ENCODE measurements around the gene EIF4G2.
A peak's percentile ranks its signal among the peaks of the same experiment; 100 is the strongest.

The EIF4G2 gene

DNA sequence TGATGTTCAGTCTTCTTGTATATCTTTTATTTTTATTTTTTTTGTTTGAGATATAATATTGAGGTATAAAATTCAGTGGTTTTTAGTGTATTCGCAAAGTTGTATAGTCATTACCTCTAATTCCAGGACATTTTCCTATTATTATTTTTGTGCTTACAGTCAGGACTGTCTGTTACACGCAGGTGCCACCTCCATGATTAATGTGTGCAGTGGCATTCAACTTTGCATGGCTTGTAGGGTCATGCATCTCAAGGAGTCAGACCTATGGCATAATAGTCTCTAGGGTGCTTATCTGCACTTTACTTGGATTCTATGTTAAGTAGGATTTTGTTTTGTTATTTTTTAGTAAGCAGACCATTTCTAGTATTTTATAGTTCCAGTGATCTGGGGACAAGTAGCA is 56.7 kb downstream of the EIF4G2 start:
- no peaks in the 10 kb centered on the region for H3K9me2 ChIP-seq (ENCODE audit: low read depth, low read length)
- H3K36me3 ChIP-seq (ENCODE audit: insufficient read depth, low read length): peaks cover 36% of the 10 kb centered on the region
- no peaks in the 10 kb centered on the region for H3K9me3 ChIP-seq (ENCODE audit: low read length)
- peak overlapping the region; percentile 89 for H3K4me3 ChIP-seq (ENCODE audit: low read depth, low read length, poor library complexity, severe bottlenecking)
- H2AFZ ChIP-seq (ENCODE audit: low read length): no peak overlapping the region
- H3K27me3 ChIP-seq (ENCODE audit: insufficient read depth, low read length): no peaks in the 10 kb centered on the region
- peaks cover 16% of the 10 kb centered on the region for H3K4me1 ChIP-seq (ENCODE audit: insufficient read depth, low read length, severe bottlenecking)
- H3F3A ChIP-seq (ENCODE audit: insufficient read depth, low read length): no peaks in the 10 kb centered on the region
- peaks cover 14% of the 10 kb centered on the region; the same call in 1 of the 2 replicates for H3K79me2 ChIP-seq (ENCODE audit: insufficient read depth, low read length)
- peak overlapping the region; percentile 76 for H3K9ac ChIP-seq (ENCODE audit: low read length)
- H3K4me2 ChIP-seq (ENCODE audit: low read length): peak overlapping the region; percentile 81
- no peak overlapping the region for H3K27ac ChIP-seq (ENCODE audit: low read depth, low read length, poor library complexity, severe bottlenecking)
- H4K20me1 ChIP-seq (ENCODE audit: insufficient read depth, low read length): no peaks in the 10 kb centered on the region
- no peak for TF ChIP-seq EZH2 (IDR thresholded peaks at IDR 0.05; ENCODE audit: borderline replicate concordance, low read length)
- TF ChIP-seq, protein P1, sequence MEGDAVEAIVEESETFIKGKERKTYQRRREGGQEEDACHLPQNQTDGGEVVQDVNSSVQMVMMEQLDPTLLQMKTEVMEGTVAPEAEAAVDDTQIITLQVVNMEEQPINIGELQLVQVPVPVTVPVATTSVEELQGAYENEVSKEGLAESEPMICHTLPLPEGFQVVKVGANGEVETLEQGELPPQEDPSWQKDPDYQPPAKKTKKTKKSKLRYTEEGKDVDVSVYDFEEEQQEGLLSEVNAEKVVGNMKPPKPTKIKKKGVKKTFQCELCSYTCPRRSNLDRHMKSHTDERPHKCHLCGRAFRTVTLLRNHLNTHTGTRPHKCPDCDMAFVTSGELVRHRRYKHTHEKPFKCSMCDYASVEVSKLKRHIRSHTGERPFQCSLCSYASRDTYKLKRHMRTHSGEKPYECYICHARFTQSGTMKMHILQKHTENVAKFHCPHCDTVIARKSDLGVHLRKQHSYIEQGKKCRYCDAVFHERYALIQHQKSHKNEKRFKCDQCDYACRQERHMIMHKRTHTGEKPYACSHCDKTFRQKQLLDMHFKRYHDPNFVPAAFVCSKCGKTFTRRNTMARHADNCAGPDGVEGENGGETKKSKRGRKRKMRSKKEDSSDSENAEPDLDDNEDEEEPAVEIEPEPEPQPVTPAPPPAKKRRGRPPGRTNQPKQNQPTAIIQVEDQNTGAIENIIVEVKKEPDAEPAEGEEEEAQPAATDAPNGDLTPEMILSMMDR (IDR thresholded peaks at IDR 0.05; ENCODE audit: low read length): no peak

DNA sequence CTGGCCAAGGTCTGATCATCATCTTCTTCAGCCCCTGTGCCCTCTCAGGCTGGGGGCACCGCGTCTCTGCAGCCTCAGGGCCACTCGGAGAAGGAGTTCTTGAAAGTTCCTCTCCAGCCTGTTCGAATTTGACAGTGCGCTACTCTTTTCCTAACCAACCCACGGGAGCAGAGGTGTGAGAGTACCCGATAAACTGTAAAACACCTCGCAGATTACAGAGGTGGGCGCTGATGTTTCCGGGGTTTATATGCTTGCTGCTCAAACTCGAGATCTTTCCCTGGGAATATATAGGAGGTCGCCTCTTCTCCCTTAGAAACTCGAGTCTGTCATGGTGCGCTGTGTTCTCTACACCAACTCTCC is 57.2 kb downstream of the EIF4G2 start:
- Histone ChIP-seq H3K27ac (ENCODE audit: low read depth, low read length, poor library complexity, severe bottlenecking) (no peak overlapping the region), H3K79me2 (ENCODE audit: insufficient read depth, low read length) (peaks cover 14% of the 10 kb centered on the region; the same call in 1 of the 2 replicates), H3K4me1 (ENCODE audit: insufficient read depth, low read length, severe bottlenecking) (peaks cover 16% of the 10 kb centered on the region), H3K9ac (ENCODE audit: low read length) (peak overlapping the region; percentile 76), H3K4me3 (ENCODE audit: low read depth, low read length, poor library complexity, severe bottlenecking) (peak overlapping the region; percentile 89), H3F3A (ENCODE audit: insufficient read depth, low read length) (no peaks in the 10 kb centered on the region), H2AFZ (ENCODE audit: low read length) (peak overlapping the region; percentile 1; the same call in 1 of the 2 replicates), H4K20me1 (ENCODE audit: insufficient read depth, low read length) (no peaks in the 10 kb centered on the region), H3K36me3 (ENCODE audit: insufficient read depth, low read length) (peaks cover 31% of the 10 kb centered on the region), H3K9me3 (ENCODE audit: low read length) (no peaks in the 10 kb centered on the region), H3K27me3 (ENCODE audit: insufficient read depth, low read length) (no peaks in the 10 kb centered on the region), H3K4me2 (ENCODE audit: low read length) (peak overlapping the region; percentile 81), H3K9me2 (ENCODE audit: low read depth, low read length) (no peaks in the 10 kb centered on the region)
- no peak for TF ChIP-seq EZH2 (IDR thresholded peaks at IDR 0.05; ENCODE audit: borderline replicate concordance, low read length)
- TF ChIP-seq, protein P1 (IDR thresholded peaks at IDR 0.05; ENCODE audit: low read length): no peak

DNA sequence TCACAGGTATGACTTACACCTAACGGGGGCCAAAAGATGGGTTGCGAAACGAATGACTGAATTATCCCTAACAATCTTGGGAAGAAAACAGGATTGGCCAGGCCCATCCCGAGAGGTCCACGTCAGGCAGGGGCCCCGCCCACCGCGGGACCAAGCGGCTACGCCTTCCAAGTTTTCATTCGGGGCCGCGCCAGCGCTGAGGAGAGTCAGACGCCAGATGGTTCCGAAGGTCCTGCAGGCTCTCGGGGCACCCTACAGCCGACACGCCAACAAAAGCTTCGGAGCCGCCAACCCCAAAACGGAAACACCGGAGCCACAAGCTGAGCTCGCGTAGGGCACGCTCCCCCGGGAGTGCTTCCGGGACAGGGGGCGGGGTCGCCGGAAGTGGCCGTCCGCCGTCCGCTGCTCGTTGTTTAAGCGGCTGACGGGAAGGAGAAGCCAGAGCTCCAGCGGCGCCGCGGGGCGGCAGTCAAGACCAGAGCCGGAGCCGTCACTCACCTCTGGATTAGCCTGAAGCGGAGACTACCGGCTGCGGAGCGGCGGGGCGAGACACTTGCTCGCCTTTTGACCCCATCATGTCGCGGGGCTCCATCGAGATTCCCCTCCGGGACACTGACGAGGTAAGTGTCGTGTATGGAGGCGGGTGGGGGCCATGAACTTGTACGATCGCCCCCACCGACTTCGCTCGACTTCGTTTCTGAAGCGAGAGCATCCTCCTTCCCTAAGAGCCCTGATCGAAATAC is 57.7 kb downstream of the EIF4G2 start, which contains the start of gene CTR9:
Gene CTR9 (plus strand): TSS at position 409 of the 743 bp plus-strand sequence. CDS start 167 bp downstream, at position 576.
- Histone ChIP-seq H3K36me3 (ENCODE audit: insufficient read depth, low read length) (peaks cover 28% of the 10 kb centered on the region), H3K9me3 (ENCODE audit: low read length) (no peaks in the 10 kb centered on the region), H3K9me2 (ENCODE audit: low read depth, low read length) (no peaks in the 10 kb centered on the region), H3K27me3 (ENCODE audit: insufficient read depth, low read length) (no peaks in the 10 kb centered on the region), H4K20me1 (ENCODE audit: insufficient read depth, low read length) (no peaks in the 10 kb centered on the region), H3K9ac (ENCODE audit: low read length) (peak within 1 kb of the TSS; percentile 76), H3K4me3 (ENCODE audit: low read depth, low read length, poor library complexity, severe bottlenecking) (peak within 1 kb of the TSS; percentile 89), H3K27ac (ENCODE audit: low read depth, low read length, poor library complexity, severe bottlenecking) (peak within 1 kb of the TSS; percentile 62), H3K4me1 (ENCODE audit: insufficient read depth, low read length, severe bottlenecking) (peaks cover 16% of the 10 kb centered on the region), H3K4me2 (ENCODE audit: low read length) (peak within 1 kb of the TSS; percentile 81), H2AFZ (ENCODE audit: low read length) (peak within 1 kb of the TSS; percentile 17), H3K79me2 (ENCODE audit: insufficient read depth, low read length) (peaks cover 14% of the 10 kb centered on the region; the same call in 1 of the 2 replicates), H3F3A (ENCODE audit: insufficient read depth, low read length) (no peaks in the 10 kb centered on the region)
- TF ChIP-seq, protein P1 (IDR thresholded peaks at IDR 0.05; ENCODE audit: low read length): peak; percentile 15; the same call in 1 of the 2 replicates
- TF ChIP-seq EZH2 (IDR thresholded peaks at IDR 0.05; ENCODE audit: borderline replicate concordance, low read length): no peak

Data from OCI-LY1 (cell line).